CD4-positive, alpha-beta T cell (primary cell): ENCODE data around the gene TRIB2. TPM values are rescaled to one million over a fixed set of nuclear protein-coding genes. Genes with fewer than 3 reads are reported as not detected.

ENCODE experiments used
- ATAC-seq: fragments of 200-7000 bp; cut with Tn5 transposase; one replicate; pipeline ENCODE4 v1.10.0; 2022; ENCODE audit warnings: mild to moderate bottlenecking; ENCODE audit not compliant: poor library complexity
- CTCF ChIA-PET: fragments of 350-600 bp; sonication (Branson Sonifier 250); formaldehyde crosslinking; loops from one replicate; lab custom pipeline; 2021; ENCODE audit warnings: antibody characterized with exemption, inconsistent platforms; lab: Charles Lee
- POLR2A ChIA-PET: fragments of 350-600 bp; sonication (Branson Sonifier 250); formaldehyde crosslinking; loops from one replicate; lab custom pipeline; 2021; ENCODE audit warnings: antibody characterized with exemption, inconsistent platforms; lab: Charles Lee
- DNase-seq, 14 experiments: peaks; one replicate each; pipeline ENCODE4 v3.0.0-alpha.2; 2013 to 2020; ENCODE audit warnings: mixed read lengths in 2 of 14
- H3K27ac ChIP-seq, 2 donors: one replicate each; pipeline versions ENCODE4 v1.5.1 to v1.7.0; 2013; ENCODE audit warnings: low read length in 2 of 2, low read depth in 1 of 2, mild to moderate bottlenecking in 1 of 2
- H3K27me3 ChIP-seq, 2 experiments: 1 replicate in 1 of 2; 2 replicates in 1 of 2; pipeline versions ENCODE4 v1.6.1 to v1.7.0; 2013; ENCODE audit warnings: low read length in 2 of 2, control low read depth in 1 of 2, mild to moderate bottlenecking in 1 of 2, moderate library complexity in 1 of 2; ENCODE audit not compliant: insufficient read depth in 2 of 2, control insufficient read depth in 1 of 2
- H3K36me3 ChIP-seq: one replicate; pipeline ENCODE4 v1.6.1; 2013; ENCODE audit warnings: low read length, control low read depth; ENCODE audit not compliant: insufficient read depth
- H3K4me1 ChIP-seq: one replicate; pipeline ENCODE4 v1.6.1; 2013; ENCODE audit warnings: low read length, control low read depth; ENCODE audit not compliant: insufficient read depth
- H3K4me3 ChIP-seq: one replicate; pipeline ENCODE4 v1.5.1; 2013; ENCODE audit warnings: mild to moderate bottlenecking, low read length, moderate library complexity
- H3K9me3 ChIP-seq, 2 experiments: 1 replicate in 1 of 2; 2 replicates in 1 of 2; pipeline versions ENCODE4 v1.6.1 to v1.7.0; 2013; ENCODE audit warnings: low read length in 2 of 2, mild to moderate bottlenecking in 2 of 2, control low read depth in 1 of 2, moderate library complexity in 1 of 2; ENCODE audit not compliant: control insufficient read depth in 1 of 2, insufficient read depth in 1 of 2
- H3K27ac Mint-ChIP-seq: one replicate; pipeline ENCODE4 v1.8.0; 2020; ENCODE audit warnings: mixed read lengths
- H3K27me3 Mint-ChIP-seq: one replicate; pipeline ENCODE4 v1.8.0; 2021; ENCODE audit warnings: mixed read lengths
- H3K36me3 Mint-ChIP-seq: one replicate; pipeline ENCODE4 v1.8.0; 2021; ENCODE audit warnings: low read depth, mixed read lengths
- H3K4me1 Mint-ChIP-seq: one replicate; pipeline ENCODE4 v1.8.0; 2021; ENCODE audit warnings: low read depth, mixed read lengths
- H3K4me3 Mint-ChIP-seq: one replicate; pipeline ENCODE4 v1.8.0; 2020; ENCODE audit warnings: mild to moderate bottlenecking, mixed read lengths
- H3K9me3 Mint-ChIP-seq: one replicate; pipeline ENCODE4 v1.8.0; 2020; ENCODE audit warnings: mixed read lengths
- intact Hi-C, 2 experiments: fragments of 100-400 bp; cut with DNase I in 1 of 2; cut with micrococcal nuclease in 1 of 2; formaldehyde crosslinking; loops; one replicate each; pipeline versions ENCODE4 v1.15.1 to v1.9.0; 2023 to 2025; cut with DNase I, micrococcal nuclease
- total RNA-seq, 174 experiments: library from RNA in 2 of 174; stranded (reverse) in 2 of 174; gene quantifications; one replicate each; pipeline ENCODE4 v1.2.3 and lab custom pipeline; 2021 to 2026
- TF ChIP-seq, protein P1 (sequence below): fragments of 200-600 bp; IDR thresholded peaks from one replicate; pipeline ENCODE4 v1.8.0; 2022; ENCODE audit warnings: antibody characterized with exemption, mild to moderate bottlenecking

Gene TRIB2
- total RNA-seq, 2 experiments from 2014 or later = 91.3 to 102 TPM

- no peak overlapping the region for H3K4me3 ChIP-seq
- TF ChIP-seq, protein P1, sequence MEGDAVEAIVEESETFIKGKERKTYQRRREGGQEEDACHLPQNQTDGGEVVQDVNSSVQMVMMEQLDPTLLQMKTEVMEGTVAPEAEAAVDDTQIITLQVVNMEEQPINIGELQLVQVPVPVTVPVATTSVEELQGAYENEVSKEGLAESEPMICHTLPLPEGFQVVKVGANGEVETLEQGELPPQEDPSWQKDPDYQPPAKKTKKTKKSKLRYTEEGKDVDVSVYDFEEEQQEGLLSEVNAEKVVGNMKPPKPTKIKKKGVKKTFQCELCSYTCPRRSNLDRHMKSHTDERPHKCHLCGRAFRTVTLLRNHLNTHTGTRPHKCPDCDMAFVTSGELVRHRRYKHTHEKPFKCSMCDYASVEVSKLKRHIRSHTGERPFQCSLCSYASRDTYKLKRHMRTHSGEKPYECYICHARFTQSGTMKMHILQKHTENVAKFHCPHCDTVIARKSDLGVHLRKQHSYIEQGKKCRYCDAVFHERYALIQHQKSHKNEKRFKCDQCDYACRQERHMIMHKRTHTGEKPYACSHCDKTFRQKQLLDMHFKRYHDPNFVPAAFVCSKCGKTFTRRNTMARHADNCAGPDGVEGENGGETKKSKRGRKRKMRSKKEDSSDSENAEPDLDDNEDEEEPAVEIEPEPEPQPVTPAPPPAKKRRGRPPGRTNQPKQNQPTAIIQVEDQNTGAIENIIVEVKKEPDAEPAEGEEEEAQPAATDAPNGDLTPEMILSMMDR = no peak
- no peaks in the 10 kb centered on the region for H3K9me3 ChIP-seq
- intact Hi-C loops = no loop called here
- POLR2A ChIA-PET = interaction anchor here (0.6 to 2.2 kb wide), 14 partner anchors 9 to 879 kb away, joined by 3 to 25 read pairs (median 4); partner anchors contain the start of gene TRIB2
- no peaks in the 10 kb centered on the region for H3K27me3 ChIP-seq
- CTCF ChIA-PET = interaction anchor here (0.8 to 1.9 kb wide), 3 partner anchors 8 to 222 kb away, joined by 3 to 5 read pairs (median 4); partner anchors contain the start of gene TRIB2
- no peaks in the 10 kb centered on the region for H3K36me3 Mint-ChIP-seq
- H3K27ac Mint-ChIP-seq = peak overlapping the region; percentile 90
- peak; percentile 94 for ATAC-seq
- H3K27ac ChIP-seq = peak overlapping the region; percentile 60 to 61
- peaks cover 68% of the 10 kb centered on the region for H3K4me1 Mint-ChIP-seq
- no peaks in the 10 kb centered on the region for H3K36me3 ChIP-seq
- H3K4me1 ChIP-seq = peaks cover 50% of the 10 kb centered on the region
- H3K27me3 Mint-ChIP-seq = no peaks in the 10 kb centered on the region
- peak overlapping the region; percentile 8 for H3K4me3 Mint-ChIP-seq
- peak in 8 of 14 experiments; percentile 14 to 90 (median 44) for DNase-seq
- no peaks in the 10 kb centered on the region for H3K9me3 Mint-ChIP-seq
These were observed 7.6 kb upstream of the TRIB2 start for GRCh38 chr2:12709207-12709522.

DNA sequence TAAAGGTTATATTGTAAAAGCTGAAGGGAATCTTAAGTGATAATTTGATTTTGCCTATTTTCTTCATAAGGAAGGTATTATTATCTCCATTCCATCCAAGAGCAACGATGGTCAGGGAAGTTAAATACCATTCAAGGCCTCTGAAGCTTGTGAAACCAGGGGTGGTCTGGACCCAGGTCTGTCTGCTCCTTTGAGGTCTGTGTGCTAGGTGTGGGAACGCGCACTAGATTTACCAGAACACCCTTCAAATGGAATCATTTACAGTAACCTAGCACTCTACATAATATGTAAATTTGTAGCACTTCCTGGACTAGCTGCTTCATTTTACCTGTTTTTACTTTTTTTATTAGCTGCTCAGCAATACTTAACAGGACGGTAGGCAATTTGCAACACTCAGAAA is 6.4 kb upstream of the TRIB2 start:
- Mint-ChIP-seq H3K4me3 (peak overlapping the region; percentile 8), H3K27me3 (no peaks in the 10 kb centered on the region), H3K36me3 (no peaks in the 10 kb centered on the region), H3K4me1 (peaks cover 68% of the 10 kb centered on the region), H3K9me3 (no peaks in the 10 kb centered on the region), H3K27ac (peak overlapping the region; percentile 90)
- ATAC-seq (peak; percentile 19), DNase-seq (peak in 1 of 14 experiments; percentile 14)
- CTCF ChIA-PET = interaction anchor here (1.3 to 1.9 kb wide), 2 partner anchors 220 to 846 kb away, joined by 3 to 5 read pairs; no protein-coding TSS in a partner anchor
- POLR2A ChIA-PET = interaction anchor here (0.6 to 2.2 kb wide), 7 partner anchors 8 to 721 kb away, joined by 3 to 25 read pairs (median 4); partner anchors contain the start of gene TRIB2
- no peaks in the 10 kb centered on the region for H3K27me3 ChIP-seq
- intact Hi-C loops = loop anchor here (5.0 to 10.0 kb wide), 3 partner anchors 578 to 756 kb away; no protein-coding TSS in a partner anchor
- H3K9me3 ChIP-seq = no peaks in the 10 kb centered on the region
- no peak overlapping the region for H3K4me3 ChIP-seq
- TF ChIP-seq, protein P1 = no peak
- no peaks in the 10 kb centered on the region for H3K36me3 ChIP-seq
- peaks cover 52% of the 10 kb centered on the region for H3K4me1 ChIP-seq
- peak overlapping the region in 1 of 2 donors; percentile 61 for H3K27ac ChIP-seq

- TF ChIP-seq, protein P1 = no peak
- H3K36me3 ChIP-seq = no peaks in the 10 kb centered on the region
- no peak overlapping the region for H3K4me3 ChIP-seq
- Mint-ChIP-seq H3K9me3 (no peaks in the 10 kb centered on the region), H3K27ac (peak overlapping the region; percentile 90), H3K36me3 (peaks cover 5% of the 10 kb centered on the region), H3K4me3 (peak overlapping the region; percentile 3), H3K4me1 (peaks cover 71% of the 10 kb centered on the region), H3K27me3 (no peaks in the 10 kb centered on the region)
- peaks cover 57% of the 10 kb centered on the region for H3K4me1 ChIP-seq
- no peaks in the 10 kb centered on the region for H3K27me3 ChIP-seq
- DNase-seq (no peak), ATAC-seq (no peak)
- POLR2A ChIA-PET = no interaction called here
- no peak overlapping the region for H3K27ac ChIP-seq
- intact Hi-C loops = loop anchor here (5.0 to 10.0 kb wide), 3 partner anchors 579 to 757 kb away; no protein-coding TSS in a partner anchor
- no peaks in the 10 kb centered on the region for H3K9me3 ChIP-seq
- CTCF ChIA-PET = interaction anchor here (1.3 kb wide), 1 partner anchor 848 kb away, joined by 3 read pairs; no protein-coding TSS in a partner anchor
These were observed 5.4 kb upstream of the TRIB2 start for GRCh38 chr2:12711339-12711738.
